ENCODE data around the gene KLF3.

The KLF3 gene

GRCh38 chr4:38668203-38668971 is 4.4 kb downstream of the KLF3 start:
- peaks cover 81 to 83% of the 10 kb centered on the region in 2 experiments for H3K4me1 ChIP-seq (ENCODE audit: control insufficient read depth in 1 of 2, insufficient read depth in 1 of 2, low read depth in 1 of 2, low read length in 1 of 2)
- peak overlapping the region in 1 of 2 experiments; percentile 88 for H3K4me3 ChIP-seq (ENCODE audit: low read depth in 1 of 2, low read length in 1 of 2)
- no peaks in the 10 kb centered on the region for H3K36me3 ChIP-seq
- H3K9me3 ChIP-seq: no peaks in the 10 kb centered on the region
- no peaks in the 10 kb centered on the region for H3K27me3 ChIP-seq
- TF ChIP-seq CTCF (IDR thresholded peaks at IDR 0.05): no peak
- H3K27ac ChIP-seq: peak overlapping the region; percentile 100

- Histone ChIP-seq H3K4me1 (ENCODE audit: control insufficient read depth in 1 of 2, insufficient read depth in 1 of 2, low read depth in 1 of 2, low read length in 1 of 2) (peaks cover 89 to 91% of the 10 kb centered on the region in 2 experiments), H3K4me3 (ENCODE audit: low read depth in 1 of 2, low read length in 1 of 2) (no peak overlapping the region), H3K27ac (peak overlapping the region; percentile 34), H3K9me3 (no peaks in the 10 kb centered on the region), H3K27me3 (no peaks in the 10 kb centered on the region), H3K36me3 (no peaks in the 10 kb centered on the region)
- no peak for TF ChIP-seq CTCF (IDR thresholded peaks at IDR 0.05)
These were observed 5.2 kb downstream of the KLF3 start for GRCh38 chr4:38669208-38669607.

GRCh38 chr4:38670109-38670901 is 6.3 kb downstream of the KLF3 start:
- H3K27me3 ChIP-seq: no peaks in the 10 kb centered on the region
- H3K4me1 ChIP-seq (ENCODE audit: control insufficient read depth in 1 of 2, insufficient read depth in 1 of 2, low read depth in 1 of 2, low read length in 1 of 2): peaks cover 96 to 98% of the 10 kb centered on the region in 2 experiments
- peak overlapping the region; percentile 35 to 51 for H3K4me3 ChIP-seq (ENCODE audit: low read depth in 1 of 2, low read length in 1 of 2)
- H3K9me3 ChIP-seq: no peaks in the 10 kb centered on the region
- TF ChIP-seq CTCF (IDR thresholded peaks at IDR 0.05): no peak
- H3K36me3 ChIP-seq: no peaks in the 10 kb centered on the region
- peak overlapping the region; percentile 87 for H3K27ac ChIP-seq

- Histone ChIP-seq H3K9me3 (no peaks in the 10 kb centered on the region), H3K27me3 (no peaks in the 10 kb centered on the region), H3K27ac (peak overlapping the region; percentile 87), H3K4me3 (ENCODE audit: low read depth in 1 of 2, low read length in 1 of 2) (peak overlapping the region; percentile 35 to 51), H3K4me1 (ENCODE audit: control insufficient read depth in 1 of 2, insufficient read depth in 1 of 2, low read depth in 1 of 2, low read length in 1 of 2) (peaks cover 94 to 98% of the 10 kb centered on the region in 2 experiments), H3K36me3 (no peaks in the 10 kb centered on the region)
- no peak for TF ChIP-seq CTCF (IDR thresholded peaks at IDR 0.05)
These were observed 7.1 kb downstream of the KLF3 start for GRCh38 chr4:38670939-38671591.

GRCh38 chr4:38671592-38671940 is 7.6 kb downstream of the KLF3 start:
- H3K27me3 ChIP-seq: no peaks in the 10 kb centered on the region
- H3K4me3 ChIP-seq (ENCODE audit: low read depth in 1 of 2, low read length in 1 of 2): peak overlapping the region in 1 of 2 experiments; percentile 51
- peaks cover 89 to 94% of the 10 kb centered on the region in 2 experiments for H3K4me1 ChIP-seq (ENCODE audit: control insufficient read depth in 1 of 2, insufficient read depth in 1 of 2, low read depth in 1 of 2, low read length in 1 of 2)
- no peaks in the 10 kb centered on the region for H3K9me3 ChIP-seq
- no peak for TF ChIP-seq CTCF (IDR thresholded peaks at IDR 0.05)
- H3K27ac ChIP-seq: peak overlapping the region; percentile 87
- no peaks in the 10 kb centered on the region for H3K36me3 ChIP-seq
